Smooth muscle cell (in vitro differentiated cells): ENCODE data around the gene DIPK1B. TPM values are rescaled to one million over a fixed set of nuclear protein-coding genes. Genes with fewer than 3 reads are reported as not detected.

ENCODE experiments used
- DNase-seq: peaks from one replicate; lab custom pipeline; 2025; ENCODE audit not compliant: unreplicated experiment; lab: John Stamatoyannopoulos, UW
- H2AFZ ChIP-seq: fragments of 200-600 bp; sonication (generic); 2 replicates; pipeline ENCODE4 v1.6.0; 2016; ENCODE audit warnings: antibody characterized with exemption, low read depth, mild to moderate bottlenecking
- H3F3A ChIP-seq: fragments of 200-600 bp; sonication (generic); 2 replicates; pipeline ENCODE4 v1.6.0; 2017; ENCODE audit warnings: antibody characterized with exemption, low read depth
- H3K27ac ChIP-seq: fragments of 200-600 bp; sonication (generic); 2 replicates; pipeline ENCODE4 v1.5.1; 2016; ENCODE audit warnings: low read depth, mild to moderate bottlenecking
- H3K27me3 ChIP-seq: fragments of 200-600 bp; sonication (generic); 2 replicates; pipeline ENCODE4 v1.6.1; 2016; ENCODE audit warnings: low read depth, mild to moderate bottlenecking
- H3K36me3 ChIP-seq: fragments of 200-600 bp; sonication (generic); 2 replicates; pipeline ENCODE4 v1.5.1; 2016; ENCODE audit warnings: low read depth
- H3K4me1 ChIP-seq: fragments of 200-600 bp; sonication (generic); 2 replicates; pipeline ENCODE4 v1.5.1; 2016; ENCODE audit warnings: low read depth
- H3K4me2 ChIP-seq: fragments of 200-600 bp; sonication (generic); 2 replicates; pipeline ENCODE4 v1.6.0; 2016; ENCODE audit warnings: mild to moderate bottlenecking
- H3K4me3 ChIP-seq: fragments of 200-600 bp; sonication (generic); 2 replicates; pipeline ENCODE4 v1.5.1; 2016; ENCODE audit warnings: mild to moderate bottlenecking
- H3K79me2 ChIP-seq: fragments of 200-600 bp; sonication (generic); 2 replicates; pipeline ENCODE4 v1.6.0; 2016; ENCODE audit warnings: low read depth, mild to moderate bottlenecking
- H3K9ac ChIP-seq: fragments of 200-600 bp; sonication (generic); 2 replicates; pipeline ENCODE4 v1.6.0; 2016; ENCODE audit warnings: low read depth
- H3K9me3 ChIP-seq: fragments of 200-600 bp; sonication (generic); replicated peaks from 2 replicates; pipeline ENCODE4 v1.5.1; 2016; ENCODE audit warnings: low read depth
- H4K20me1 ChIP-seq: fragments of 200-600 bp; sonication (generic); 2 replicates; pipeline ENCODE4 v1.6.0; 2016; ENCODE audit warnings: low read depth
- CTCF ChIP-seq: fragments of 200-600 bp; sonication (generic); IDR thresholded peaks from 2 replicates; pipeline ENCODE4 v1.5.1; 2017; ENCODE audit warnings: borderline replicate concordance, mild to moderate bottlenecking, antibody characterized with exemption; ENCODE audit not compliant: insufficient read depth, poor library complexity, severe bottlenecking
- WGBS: methylation state at CpG from one replicate; pipeline ENCODE4 v1.1.7; 2016; ENCODE audit warnings: low lambda C conversion rate; 5-methylcytosine and 5-hydroxymethylcytosine counted together
- polyA plus RNA-seq: library from polyadenylated mRNA; unstranded; fragments of >200 nt; fragmentation: Nextera tagmentation; extraction: Ambion mirVana; gene quantifications from 2 replicates; pipeline ENCODE4 v1.2.1, GENCODE V29; 2016
- total RNA-seq: library from RNA; depleted of rRNA; stranded (reverse); fragments of >200 nt; gene quantifications from 2 replicates; pipeline ENCODE4 v1.2.3, GENCODE V29; 2014

Gene DIPK1B
- total and polyA plus RNA-seq, 2 experiments from 2014 or later, result 14.6 to 58.5 TPM

- Histone ChIP-seq H3F3A (no peaks in the 10 kb centered on the region), H3K4me3 (no peak overlapping the region), H2AFZ (no peak overlapping the region), H3K9ac (no peak overlapping the region), H3K27me3 (no peaks in the 10 kb centered on the region), H3K36me3 (no peaks in the 10 kb centered on the region), H3K4me2 (no peak overlapping the region), H4K20me1 (no peaks in the 10 kb centered on the region), H3K9me3 (no peaks in the 10 kb centered on the region), H3K4me1 (no peaks in the 10 kb centered on the region), H3K79me2 (no peaks in the 10 kb centered on the region), H3K27ac (no peak overlapping the region)
- whole genome bisulfite sequencing, result 91% methylated on average over 21 of the region's 22 CpGs
- no peak for TF ChIP-seq CTCF
- no peak for DNase-seq
Measured at GRCh38 chr9:136747161-136748060, 35.0 kb downstream of the DIPK1B start.

DNA sequence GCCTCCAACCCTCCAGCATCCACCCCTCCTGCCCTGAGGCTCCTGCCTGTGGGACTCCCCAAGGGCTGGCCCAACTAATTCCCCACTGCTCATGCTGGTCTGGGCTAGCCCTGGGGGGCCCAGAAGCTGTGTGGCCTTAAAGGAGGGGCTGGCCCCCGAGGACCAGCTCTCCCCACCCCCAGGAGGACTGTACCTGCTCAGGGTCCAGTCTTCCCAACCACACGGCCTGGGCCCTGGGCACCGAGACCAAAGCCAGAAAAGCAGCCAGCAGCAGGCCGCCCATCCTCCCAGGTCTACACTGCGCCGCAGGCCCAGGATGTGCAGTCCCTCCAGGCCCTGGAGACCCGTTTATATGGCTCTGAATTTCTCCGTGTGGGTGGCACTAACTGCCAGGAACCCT, 35.8 kb downstream of the DIPK1B start, which contains the start of gene LCN6:
TSS of gene LCN6 (minus strand) at position 325 of the 400 bp plus-strand sequence. CDS start at position 283, 42 bp downstream.
- Histone ChIP-seq H3K36me3 (no peaks in the 10 kb centered on the region), H3K27ac (no peak within 1 kb of the TSS), H3K9me3 (no peaks in the 10 kb centered on the region), H2AFZ (no peak within 1 kb of the TSS), H3K9ac (no peak within 1 kb of the TSS), H3K27me3 (no peaks in the 10 kb centered on the region), H3K4me2 (no peak within 1 kb of the TSS), H3K4me3 (no peak within 1 kb of the TSS), H4K20me1 (no peaks in the 10 kb centered on the region), H3K4me1 (no peaks in the 10 kb centered on the region), H3K79me2 (no peaks in the 10 kb centered on the region), H3F3A (no peaks in the 10 kb centered on the region)
- no peak for DNase-seq
- TF ChIP-seq CTCF, result no peak
- 79% methylated on average over 8 of the region's 8 CpGs for WGBS

GRCh38 chr9:136748666-136749611, 36.6 kb downstream of the DIPK1B start:
- no peak overlapping the region for H3K4me2 ChIP-seq
- no peak for TF ChIP-seq CTCF
- H2AFZ ChIP-seq, result no peak overlapping the region
- no peaks in the 10 kb centered on the region for H4K20me1 ChIP-seq
- no peaks in the 10 kb centered on the region for H3K9me3 ChIP-seq
- H3K9ac ChIP-seq, result no peak overlapping the region
- no peaks in the 10 kb centered on the region for H3K4me1 ChIP-seq
- H3F3A ChIP-seq, result no peaks in the 10 kb centered on the region
- H3K36me3 ChIP-seq, result no peaks in the 10 kb centered on the region
- no peaks in the 10 kb centered on the region for H3K79me2 ChIP-seq
- H3K27me3 ChIP-seq, result no peaks in the 10 kb centered on the region
- H3K27ac ChIP-seq, result no peak overlapping the region
- WGBS, result 91% methylated on average over 21 of the region's 21 CpGs
- no peak for DNase-seq
- no peak overlapping the region for H3K4me3 ChIP-seq
